Measurements from ENCODE around the gene OSTM1. TPM values are rescaled to one million over a fixed set of nuclear protein-coding genes. Genes with fewer than 3 reads are reported as not detected.

Gene OSTM1
- total RNA-seq, 1 donor from 2014 or later: 19.9 TPM

DNA sequence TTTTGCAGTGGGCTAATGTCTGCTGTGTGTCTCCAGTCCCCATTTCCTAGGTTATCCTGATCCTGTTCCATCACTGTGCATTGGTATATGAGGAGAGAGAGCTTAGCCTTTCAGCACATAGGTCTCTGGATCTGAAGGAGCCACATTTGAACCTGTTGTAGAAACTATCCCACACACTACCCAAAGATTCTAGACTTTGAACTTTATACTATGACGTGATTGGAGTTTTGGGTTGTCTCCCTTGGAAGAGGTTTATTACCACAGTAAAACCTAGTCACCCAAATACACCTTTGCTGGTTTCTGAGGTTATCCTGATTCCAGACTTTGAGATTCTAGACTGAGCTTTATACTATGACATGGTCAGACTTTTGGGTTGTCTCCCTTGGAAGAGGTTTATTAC, 8.0 kb upstream of the OSTM1 start:
- DNase-seq (ENCODE audit: low spot score): no peak
- no peaks in the 10 kb centered on the region for H3K4me1 Mint-ChIP-seq (ENCODE audit: low read depth)
- no peak overlapping the region for H3K4me3 Mint-ChIP-seq
- H3K9me3 Mint-ChIP-seq: no peaks in the 10 kb centered on the region
- no peak overlapping the region for H3K27ac Mint-ChIP-seq
- intact Hi-C loops (cut with micrococcal nuclease): no loop called here
- no peaks in the 10 kb centered on the region for H3K36me3 Mint-ChIP-seq (ENCODE audit: low read depth)
- peaks cover 33% of the 10 kb centered on the region for H3K27me3 Mint-ChIP-seq (ENCODE audit: insufficient read depth)

DNA sequence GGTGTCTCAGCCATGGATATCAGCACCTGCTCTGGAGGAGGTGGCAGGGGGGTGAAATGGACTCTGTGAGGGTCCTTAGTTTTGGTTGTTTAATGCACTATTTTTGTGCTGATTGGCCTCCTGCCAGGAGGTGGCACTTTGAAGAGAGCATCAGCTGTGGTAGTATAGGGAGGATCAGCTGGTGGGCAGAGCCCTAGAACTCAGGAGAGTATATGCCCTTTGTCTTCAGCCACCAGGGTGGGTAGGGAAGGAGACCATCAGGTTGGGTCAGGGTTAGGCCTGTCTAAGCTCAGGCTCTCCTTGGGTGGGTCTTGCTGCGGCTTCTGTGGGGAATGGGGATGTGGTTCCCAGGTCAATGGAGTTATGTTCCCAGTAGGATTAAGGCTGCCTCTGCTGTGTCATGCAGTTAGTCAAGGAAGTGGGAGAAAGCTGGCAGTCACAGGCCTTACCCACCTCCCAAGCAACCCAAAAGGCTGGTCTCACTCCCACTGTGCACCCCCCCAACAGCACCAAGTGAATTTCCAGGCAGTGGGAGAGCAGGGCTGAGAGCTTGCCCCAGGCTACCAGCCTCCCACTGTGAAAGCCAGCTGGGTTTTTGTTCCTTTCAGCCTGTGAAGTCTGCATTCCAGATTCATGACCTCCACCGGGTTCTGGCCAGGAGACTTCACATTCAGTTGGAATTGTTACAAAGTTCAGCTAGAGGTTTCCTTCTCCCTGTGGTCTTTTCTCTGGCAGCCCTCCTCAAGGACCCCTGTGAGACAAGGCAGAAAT, 5.7 kb upstream of the OSTM1 start:
- H3K27ac Mint-ChIP-seq: no peak overlapping the region
- intact Hi-C loops (cut with micrococcal nuclease): no loop called here
- no peak for DNase-seq (ENCODE audit: low spot score)
- H3K27me3 Mint-ChIP-seq (ENCODE audit: insufficient read depth): peaks cover 33% of the 10 kb centered on the region
- H3K9me3 Mint-ChIP-seq: no peaks in the 10 kb centered on the region
- H3K36me3 Mint-ChIP-seq (ENCODE audit: low read depth): no peaks in the 10 kb centered on the region
- H3K4me1 Mint-ChIP-seq (ENCODE audit: low read depth): no peaks in the 10 kb centered on the region
- H3K4me3 Mint-ChIP-seq: no peak overlapping the region

DNA sequence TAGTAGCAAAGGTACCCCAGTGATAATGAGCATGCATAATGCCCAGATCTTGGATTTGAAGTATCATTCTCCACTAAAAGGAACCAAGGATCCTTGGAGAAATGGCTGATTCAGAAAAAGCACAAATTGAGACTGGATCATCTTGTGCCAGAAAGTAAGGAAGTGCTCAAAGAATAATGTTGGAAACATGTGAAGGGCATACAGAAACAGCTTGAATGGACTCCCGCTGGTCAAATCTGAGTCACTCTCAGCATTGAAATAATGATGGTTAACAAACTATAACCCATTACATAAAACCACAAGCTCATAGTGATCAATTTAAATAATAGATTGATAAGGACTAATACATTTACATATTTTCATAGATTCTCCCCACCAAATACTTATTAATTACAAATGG, 3.6 kb upstream of the OSTM1 start:
- H3K36me3 Mint-ChIP-seq (ENCODE audit: low read depth): peaks cover 2% of the 10 kb centered on the region
- H3K27me3 Mint-ChIP-seq (ENCODE audit: insufficient read depth): peaks cover 32% of the 10 kb centered on the region
- no peak overlapping the region for H3K27ac Mint-ChIP-seq
- no peak for DNase-seq (ENCODE audit: low spot score)
- H3K4me1 Mint-ChIP-seq (ENCODE audit: low read depth): peaks cover 9% of the 10 kb centered on the region
- H3K4me3 Mint-ChIP-seq: no peak overlapping the region
- no peaks in the 10 kb centered on the region for H3K9me3 Mint-ChIP-seq
- intact Hi-C loops (cut with micrococcal nuclease): loop anchor here (10.0 kb wide), 2 partner anchors 217 to 1617 kb away; partner anchors contain the start of genes AFG1L, AK9 and FIG4

DNA sequence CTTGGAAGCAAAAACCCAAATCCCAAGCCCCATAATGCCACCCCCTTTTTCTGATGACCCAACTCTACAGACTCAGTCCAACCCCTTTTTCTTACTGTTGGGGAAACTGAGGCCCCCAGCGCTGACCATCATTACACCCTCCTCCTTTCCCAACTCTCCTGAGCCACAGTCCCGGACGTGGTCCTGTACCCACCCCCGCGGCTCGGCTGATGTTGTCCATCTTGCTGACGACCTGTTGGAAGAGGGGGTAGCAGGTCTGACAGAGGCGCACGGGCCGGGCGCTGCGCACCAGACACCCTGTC, 533 bp downstream of the OSTM1 start:
- Mint-ChIP-seq H3K4me1 (ENCODE audit: low read depth) (peaks cover 12% of the 10 kb centered on the region), H3K27ac (peak overlapping the region; percentile 79), H3K4me3 (peak overlapping the region; percentile 85), H3K36me3 (ENCODE audit: low read depth) (peaks cover 6% of the 10 kb centered on the region), H3K9me3 (no peaks in the 10 kb centered on the region), H3K27me3 (ENCODE audit: insufficient read depth) (peaks cover 20% of the 10 kb centered on the region)
- intact Hi-C loops (cut with micrococcal nuclease): loop anchor here (1.0 to 10.0 kb wide), 7 partner anchors 116 to 1621 kb away; partner anchors contain the start of genes AFG1L, AK9, CEP57L1 and FIG4
- no peak for DNase-seq (ENCODE audit: low spot score)

DNA sequence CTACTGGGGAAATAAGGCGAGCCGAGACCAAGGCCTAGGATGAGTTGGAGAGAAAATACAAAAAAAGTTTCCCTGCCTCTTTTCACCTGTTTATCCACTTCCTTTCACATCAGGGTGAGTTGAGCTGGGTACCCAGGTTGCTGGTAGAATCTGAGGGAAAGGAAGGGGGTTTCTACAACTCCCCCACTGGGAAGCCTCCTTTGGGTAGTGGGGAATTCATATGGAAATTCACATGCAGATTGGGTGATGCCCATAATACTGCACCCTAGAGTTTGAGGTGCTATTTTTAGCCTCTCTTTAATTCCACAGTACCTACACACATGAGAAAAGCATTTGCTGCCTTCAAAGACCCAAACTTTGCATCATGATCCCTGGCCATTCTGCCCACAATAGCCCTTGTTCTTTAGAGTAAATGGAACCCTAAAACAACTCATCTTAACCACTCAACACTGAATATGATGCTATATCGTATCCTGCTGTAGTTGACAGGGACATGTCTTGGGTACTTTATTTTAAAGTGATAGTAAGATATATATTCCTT, 2.7 kb downstream of the OSTM1 start:
- Mint-ChIP-seq H3K9me3 (no peaks in the 10 kb centered on the region), H3K27me3 (ENCODE audit: insufficient read depth) (peaks cover 6% of the 10 kb centered on the region), H3K36me3 (ENCODE audit: low read depth) (peaks cover 6% of the 10 kb centered on the region), H3K4me3 (no peak overlapping the region), H3K4me1 (ENCODE audit: low read depth) (peaks cover 12% of the 10 kb centered on the region), H3K27ac (no peak overlapping the region)
- intact Hi-C loops (cut with micrococcal nuclease): loop anchor here (5.0 to 10.0 kb wide), 3 partner anchors 223 to 1623 kb away; partner anchors contain the start of genes AFG1L, AK9 and FIG4
- DNase-seq (ENCODE audit: low spot score): no peak

DNA sequence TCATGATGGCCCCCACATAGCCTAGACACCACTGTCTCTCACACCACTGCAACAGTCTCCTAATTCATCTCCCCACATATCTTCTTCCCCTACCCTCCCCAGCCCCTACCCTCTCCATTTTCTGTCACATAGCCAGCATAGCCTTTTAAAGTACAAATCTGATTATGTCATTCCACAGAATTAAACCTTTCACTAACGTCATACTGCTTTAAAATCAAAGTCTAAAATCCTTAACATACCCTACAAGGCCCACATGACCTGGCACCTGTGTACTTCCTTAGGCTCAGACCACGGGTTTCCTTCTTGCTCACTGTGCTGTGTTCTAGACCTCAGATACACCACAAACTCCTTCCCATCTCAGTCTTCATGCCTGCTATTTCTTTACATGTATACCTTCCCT, 5.9 kb downstream of the OSTM1 start:
- no peak overlapping the region for H3K27ac Mint-ChIP-seq
- intact Hi-C loops (cut with micrococcal nuclease): no loop called here
- no peaks in the 10 kb centered on the region for H3K9me3 Mint-ChIP-seq
- peaks cover 7% of the 10 kb centered on the region for H3K4me1 Mint-ChIP-seq (ENCODE audit: low read depth)
- H3K36me3 Mint-ChIP-seq (ENCODE audit: low read depth): peaks cover 10% of the 10 kb centered on the region
- DNase-seq (ENCODE audit: low spot score): peak; percentile 14
- H3K27me3 Mint-ChIP-seq (ENCODE audit: insufficient read depth): peaks cover 2% of the 10 kb centered on the region
- no peak overlapping the region for H3K4me3 Mint-ChIP-seq

DNA sequence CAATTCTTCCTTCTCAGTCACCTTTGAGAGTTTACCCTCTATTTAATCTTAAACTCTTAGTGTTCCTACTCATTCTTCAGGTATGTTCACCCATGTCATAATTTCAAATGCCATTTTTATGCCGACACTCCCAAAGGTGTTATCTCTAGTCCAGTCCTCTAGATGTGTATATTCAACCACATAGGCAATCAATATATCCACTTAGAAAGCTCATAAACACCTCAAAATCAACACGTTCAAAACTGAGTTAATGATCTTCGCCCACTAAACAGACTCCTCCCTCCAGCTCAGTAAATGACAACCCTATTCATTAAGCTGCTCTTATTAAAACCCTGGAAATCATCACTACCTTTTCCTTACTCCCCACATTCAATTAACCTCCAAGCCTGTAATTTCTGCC, 6.4 kb downstream of the OSTM1 start:
- Mint-ChIP-seq H3K27me3 (ENCODE audit: insufficient read depth) (peaks cover 2% of the 10 kb centered on the region), H3K4me1 (ENCODE audit: low read depth) (peaks cover 3% of the 10 kb centered on the region), H3K4me3 (no peak overlapping the region), H3K27ac (no peak overlapping the region), H3K9me3 (no peaks in the 10 kb centered on the region), H3K36me3 (ENCODE audit: low read depth) (peaks cover 8% of the 10 kb centered on the region)
- intact Hi-C loops (cut with micrococcal nuclease): no loop called here
- DNase-seq (ENCODE audit: low spot score): no peak

DNA sequence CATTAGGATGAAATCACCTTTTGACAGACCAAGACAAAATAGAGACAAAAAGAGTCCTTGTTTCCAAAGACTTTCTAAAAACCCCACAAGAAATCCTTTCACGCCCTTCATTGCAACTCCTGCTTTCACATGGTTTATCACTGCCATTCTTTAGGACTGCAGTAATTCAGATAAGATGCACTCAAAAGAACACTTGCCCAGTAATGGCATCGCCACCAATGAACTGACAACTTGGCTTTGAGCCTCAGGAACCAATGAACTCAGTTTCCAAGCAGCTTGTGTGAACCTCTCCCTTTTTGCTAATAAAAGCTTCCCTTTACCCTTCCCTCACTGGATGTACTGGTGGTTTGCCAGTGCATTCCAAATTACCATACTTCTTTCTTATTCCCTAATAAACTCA, 21.8 kb downstream of the OSTM1 start:
- Mint-ChIP-seq H3K27me3 (ENCODE audit: insufficient read depth) (no peaks in the 10 kb centered on the region), H3K4me3 (no peak overlapping the region), H3K27ac (no peak overlapping the region), H3K4me1 (ENCODE audit: low read depth) (no peaks in the 10 kb centered on the region), H3K36me3 (ENCODE audit: low read depth) (peaks cover 2% of the 10 kb centered on the region), H3K9me3 (no peaks in the 10 kb centered on the region)
- intact Hi-C loops (cut with micrococcal nuclease): loop anchor here (5.0 kb wide), 2 partner anchors 90 to 735 kb away; no protein-coding TSS in a partner anchor
- no peak for DNase-seq (ENCODE audit: low spot score)

DNA sequence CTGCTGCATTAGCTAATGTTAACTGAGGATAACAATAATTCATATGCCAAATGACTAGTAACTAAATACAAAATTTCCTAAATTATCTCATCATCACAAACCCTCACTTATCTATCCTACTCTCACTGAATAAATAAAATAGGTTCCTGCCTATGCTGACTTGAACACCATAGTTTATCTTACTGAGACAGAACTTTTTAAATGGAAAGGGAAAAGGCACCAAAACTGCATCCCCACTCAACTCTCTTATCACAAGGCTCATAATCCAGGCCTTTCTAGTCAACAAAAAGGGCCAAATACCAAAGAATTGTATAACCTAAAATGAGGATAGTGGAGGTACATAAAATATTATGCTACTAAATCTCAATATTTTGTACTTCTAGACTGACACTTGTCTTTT, 23.1 kb downstream of the OSTM1 start:
- no peak overlapping the region for H3K27ac Mint-ChIP-seq
- H3K9me3 Mint-ChIP-seq: no peaks in the 10 kb centered on the region
- intact Hi-C loops (cut with micrococcal nuclease): loop anchor here (2.0 to 5.0 kb wide), 3 partner anchors 89 to 734 kb away; no protein-coding TSS in a partner anchor
- peaks cover 6% of the 10 kb centered on the region for H3K36me3 Mint-ChIP-seq (ENCODE audit: low read depth)
- no peak for DNase-seq (ENCODE audit: low spot score)
- H3K4me3 Mint-ChIP-seq: no peak overlapping the region
- H3K4me1 Mint-ChIP-seq (ENCODE audit: low read depth): no peaks in the 10 kb centered on the region
- H3K27me3 Mint-ChIP-seq (ENCODE audit: insufficient read depth): no peaks in the 10 kb centered on the region

DNA sequence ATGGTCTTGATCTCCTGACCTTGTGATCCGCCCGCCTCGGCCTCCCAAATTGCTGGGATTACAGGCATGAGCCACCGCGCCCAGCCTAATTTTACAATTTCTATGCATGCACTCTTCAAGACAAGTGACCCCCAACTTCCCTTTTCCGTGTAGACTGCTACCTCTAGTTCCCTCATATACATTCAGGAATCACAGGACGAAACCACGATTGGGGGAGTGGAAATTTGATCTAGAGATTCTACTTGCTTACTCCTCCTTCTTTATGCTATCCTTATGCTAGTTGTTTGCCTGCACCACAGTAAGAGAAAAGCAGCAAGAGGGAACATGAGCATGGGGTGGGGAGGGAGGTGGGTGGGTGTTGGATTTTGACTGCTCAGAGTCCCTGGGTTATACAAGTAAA, 34.9 kb downstream of the OSTM1 start:
- Mint-ChIP-seq H3K27me3 (ENCODE audit: insufficient read depth) (no peaks in the 10 kb centered on the region), H3K4me1 (ENCODE audit: low read depth) (no peaks in the 10 kb centered on the region), H3K36me3 (ENCODE audit: low read depth) (peaks cover 16% of the 10 kb centered on the region), H3K4me3 (no peak overlapping the region), H3K27ac (no peak overlapping the region), H3K9me3 (no peaks in the 10 kb centered on the region)
- no peak for DNase-seq (ENCODE audit: low spot score)
- intact Hi-C loops (cut with micrococcal nuclease): no loop called here

DNA sequence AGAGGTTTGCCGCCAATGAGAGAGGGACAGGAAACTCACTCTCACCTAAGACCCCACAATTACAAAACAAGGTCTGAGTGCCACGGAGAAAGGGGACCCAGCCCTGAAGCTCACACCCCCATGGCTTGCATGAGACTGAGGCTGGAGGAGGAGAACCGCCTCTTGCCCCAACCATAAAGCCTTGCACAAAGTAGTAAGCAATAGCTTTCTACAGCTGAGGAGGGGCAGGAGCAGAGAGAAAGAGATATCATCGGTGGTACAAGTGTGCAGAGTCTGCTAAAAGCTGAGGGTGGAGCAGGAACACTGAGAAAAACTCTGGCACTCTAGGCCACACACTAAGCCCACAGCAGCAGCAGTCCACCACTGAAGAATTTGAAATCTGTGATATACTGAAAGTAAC, 37.7 kb downstream of the OSTM1 start:
- no peak overlapping the region for H3K4me3 Mint-ChIP-seq
- no peaks in the 10 kb centered on the region for H3K27me3 Mint-ChIP-seq (ENCODE audit: insufficient read depth)
- no peaks in the 10 kb centered on the region for H3K4me1 Mint-ChIP-seq (ENCODE audit: low read depth)
- DNase-seq (ENCODE audit: low spot score): no peak
- intact Hi-C loops (cut with micrococcal nuclease): no loop called here
- no peaks in the 10 kb centered on the region for H3K9me3 Mint-ChIP-seq
- H3K36me3 Mint-ChIP-seq (ENCODE audit: low read depth): peaks cover 16% of the 10 kb centered on the region
- H3K27ac Mint-ChIP-seq: no peak overlapping the region

DNA sequence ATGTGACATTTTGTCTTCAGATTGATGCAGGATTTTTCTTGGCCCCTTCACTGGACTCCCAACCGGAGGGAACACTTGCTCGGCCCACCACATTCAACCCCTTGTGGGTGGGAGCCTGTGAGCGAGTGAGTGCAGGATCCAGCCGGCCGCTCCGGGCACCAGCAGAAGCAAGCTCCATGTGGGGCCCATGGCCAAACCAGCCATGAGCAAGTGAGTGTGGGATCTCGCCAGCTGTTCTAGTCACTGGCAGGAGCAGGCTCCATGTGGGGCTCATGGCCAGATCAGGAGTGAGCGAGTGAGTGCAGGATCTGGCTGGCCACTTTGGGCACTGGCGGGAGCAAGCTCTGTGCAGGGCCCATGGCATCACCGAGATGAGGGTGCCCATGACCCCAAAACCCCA, 42.6 kb downstream of the OSTM1 start:
- Mint-ChIP-seq H3K27ac (no peak overlapping the region), H3K4me3 (no peak overlapping the region), H3K27me3 (ENCODE audit: insufficient read depth) (no peaks in the 10 kb centered on the region), H3K4me1 (ENCODE audit: low read depth) (no peaks in the 10 kb centered on the region), H3K9me3 (no peaks in the 10 kb centered on the region), H3K36me3 (ENCODE audit: low read depth) (peaks cover 3% of the 10 kb centered on the region)
- no peak for DNase-seq (ENCODE audit: low spot score)
- intact Hi-C loops (cut with micrococcal nuclease): no loop called here

DNA sequence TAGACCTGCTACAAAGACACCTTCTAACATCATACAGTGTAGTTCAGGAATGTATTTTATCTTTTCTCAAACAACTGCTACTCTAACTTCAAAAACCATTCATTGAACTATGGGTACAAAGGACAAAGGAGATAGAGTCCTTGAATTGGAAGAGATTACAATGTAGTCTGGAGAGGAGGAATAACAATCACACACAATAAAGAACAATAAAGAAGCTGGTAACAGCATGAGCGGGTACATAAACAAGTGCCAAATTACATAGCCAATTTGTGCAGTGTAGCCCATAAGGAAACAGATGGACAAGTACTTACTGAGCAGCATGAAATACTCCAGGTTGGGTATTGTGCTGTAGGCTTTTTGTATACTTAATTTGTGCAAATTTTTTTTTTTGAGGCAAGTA, 44.3 kb downstream of the OSTM1 start:
- Mint-ChIP-seq H3K4me1 (ENCODE audit: low read depth) (no peaks in the 10 kb centered on the region), H3K27ac (no peak overlapping the region), H3K27me3 (ENCODE audit: insufficient read depth) (no peaks in the 10 kb centered on the region), H3K9me3 (no peaks in the 10 kb centered on the region), H3K36me3 (ENCODE audit: low read depth) (peaks cover 1% of the 10 kb centered on the region), H3K4me3 (no peak overlapping the region)
- DNase-seq (ENCODE audit: low spot score): no peak
- intact Hi-C loops (cut with micrococcal nuclease): no loop called here
